IMR-90 (cell line): ENCODE results near the gene B3GALT6.

Experiments
- BHLHE40 ChIP-seq: fragments of 150-350 bp; IDR thresholded peaks from 2 replicates; pipeline ENCODE4 v1.6.1; 2016; ENCODE audit warnings: mild to moderate bottlenecking, low read depth, low read length
- CEBPB ChIP-seq: IDR thresholded peaks from 2 replicates; pipeline ENCODE4 v1.6.1; 2012; ENCODE audit warnings: low read depth, low read length, improper control_type of control experiment
- CHD1 ChIP-seq: IDR thresholded peaks from 2 replicates; pipeline ENCODE4 v1.6.1; 2012; ENCODE audit warnings: low read depth, low read length, improper control_type of control experiment
- FOS ChIP-seq: fragments of 150-350 bp; IDR thresholded peaks from 2 replicates; pipeline ENCODE4 v1.6.1; 2016; ENCODE audit warnings: low read depth, low read length
- MAFK ChIP-seq: IDR thresholded peaks from 2 replicates; pipeline ENCODE4 v1.6.1; 2012; ENCODE audit warnings: low read depth, low read length, improper control_type of control experiment
- MAZ ChIP-seq: IDR thresholded peaks from 2 replicates; pipeline ENCODE4 v1.6.1; 2012; ENCODE audit warnings: low read depth, mild to moderate bottlenecking, low read length, improper control_type of control experiment, moderate library complexity, borderline replicate concordance
- MXI1 ChIP-seq: IDR thresholded peaks from 2 replicates; pipeline ENCODE4 v1.6.1; 2012; ENCODE audit warnings: low read depth, mild to moderate bottlenecking, low read length, moderate library complexity, borderline replicate concordance
- POLR2A ChIP-seq: IDR thresholded peaks from 2 replicates; pipeline ENCODE4 v1.6.1; 2012; ENCODE audit warnings: mild to moderate bottlenecking, low read depth, low read length
- RAD21 ChIP-seq: IDR thresholded peaks from 2 replicates; pipeline ENCODE4 v1.6.1; 2012; ENCODE audit warnings: low read length, improper control_type of control experiment
- RCOR1 ChIP-seq: IDR thresholded peaks from 2 replicates; pipeline ENCODE4 v1.6.1; 2012; ENCODE audit warnings: mild to moderate bottlenecking, low read length, improper control_type of control experiment; ENCODE audit not compliant: insufficient replicate concordance
- TF ChIP-seq, protein P1 (sequence below): conservative IDR thresholded peaks from 2 replicates; pipeline ENCODE4 v1.5.1; 2012; ENCODE audit warnings: mild to moderate bottlenecking, low read depth, low read length, improper control_type of control experiment
- TF ChIP-seq, protein P2 (sequence below): fragments of 150-350 bp; IDR thresholded peaks from 2 replicates; pipeline ENCODE4 v1.6.1; 2017; ENCODE audit warnings: mild to moderate bottlenecking, antibody characterized with exemption, low read length, low read depth
- TF ChIP-seq, protein P3 (sequence below): fragments of 150-350 bp; IDR thresholded peaks from 2 replicates; pipeline ENCODE4 v1.6.1; 2016; ENCODE audit warnings: low read depth, mild to moderate bottlenecking, low read length, moderate library complexity, borderline replicate concordance

DNA sequence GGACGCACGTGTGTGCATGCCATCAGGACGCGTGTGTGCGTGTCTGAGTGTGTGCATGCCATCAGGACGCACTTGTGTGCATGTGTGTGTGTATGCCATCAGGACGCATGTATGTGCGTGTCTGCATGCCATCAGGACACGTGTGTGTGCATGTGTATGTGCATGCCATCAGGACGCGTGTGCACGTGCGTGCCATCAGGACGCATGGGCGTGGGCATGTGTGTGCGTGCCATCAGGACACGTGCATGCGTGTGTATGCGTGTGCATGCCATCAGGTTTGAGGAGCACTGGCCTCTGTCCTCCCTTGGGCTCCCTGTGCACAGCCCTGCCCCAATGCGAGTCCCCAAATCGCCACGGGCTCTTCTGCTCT is 27.1 kb downstream of the B3GALT6 start:
- TF ChIP-seq, protein P1, sequence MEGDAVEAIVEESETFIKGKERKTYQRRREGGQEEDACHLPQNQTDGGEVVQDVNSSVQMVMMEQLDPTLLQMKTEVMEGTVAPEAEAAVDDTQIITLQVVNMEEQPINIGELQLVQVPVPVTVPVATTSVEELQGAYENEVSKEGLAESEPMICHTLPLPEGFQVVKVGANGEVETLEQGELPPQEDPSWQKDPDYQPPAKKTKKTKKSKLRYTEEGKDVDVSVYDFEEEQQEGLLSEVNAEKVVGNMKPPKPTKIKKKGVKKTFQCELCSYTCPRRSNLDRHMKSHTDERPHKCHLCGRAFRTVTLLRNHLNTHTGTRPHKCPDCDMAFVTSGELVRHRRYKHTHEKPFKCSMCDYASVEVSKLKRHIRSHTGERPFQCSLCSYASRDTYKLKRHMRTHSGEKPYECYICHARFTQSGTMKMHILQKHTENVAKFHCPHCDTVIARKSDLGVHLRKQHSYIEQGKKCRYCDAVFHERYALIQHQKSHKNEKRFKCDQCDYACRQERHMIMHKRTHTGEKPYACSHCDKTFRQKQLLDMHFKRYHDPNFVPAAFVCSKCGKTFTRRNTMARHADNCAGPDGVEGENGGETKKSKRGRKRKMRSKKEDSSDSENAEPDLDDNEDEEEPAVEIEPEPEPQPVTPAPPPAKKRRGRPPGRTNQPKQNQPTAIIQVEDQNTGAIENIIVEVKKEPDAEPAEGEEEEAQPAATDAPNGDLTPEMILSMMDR, result no peak
- no peak for TF ChIP-seq CEBPB
- TF ChIP-seq, protein P2, sequence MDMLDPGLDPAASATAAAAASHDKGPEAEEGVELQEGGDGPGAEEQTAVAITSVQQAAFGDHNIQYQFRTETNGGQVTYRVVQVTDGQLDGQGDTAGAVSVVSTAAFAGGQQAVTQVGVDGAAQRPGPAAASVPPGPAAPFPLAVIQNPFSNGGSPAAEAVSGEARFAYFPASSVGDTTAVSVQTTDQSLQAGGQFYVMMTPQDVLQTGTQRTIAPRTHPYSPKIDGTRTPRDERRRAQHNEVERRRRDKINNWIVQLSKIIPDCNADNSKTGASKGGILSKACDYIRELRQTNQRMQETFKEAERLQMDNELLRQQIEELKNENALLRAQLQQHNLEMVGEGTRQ, result no peak
- TF ChIP-seq RAD21, result no peak
- TF ChIP-seq MXI1, result no peak
- TF ChIP-seq MAZ, result no peak
- no peak for TF ChIP-seq POLR2A
- no peak for TF ChIP-seq MAFK
- TF ChIP-seq CHD1, result no peak
- no peak for TF ChIP-seq BHLHE40
- TF ChIP-seq, protein P3, sequence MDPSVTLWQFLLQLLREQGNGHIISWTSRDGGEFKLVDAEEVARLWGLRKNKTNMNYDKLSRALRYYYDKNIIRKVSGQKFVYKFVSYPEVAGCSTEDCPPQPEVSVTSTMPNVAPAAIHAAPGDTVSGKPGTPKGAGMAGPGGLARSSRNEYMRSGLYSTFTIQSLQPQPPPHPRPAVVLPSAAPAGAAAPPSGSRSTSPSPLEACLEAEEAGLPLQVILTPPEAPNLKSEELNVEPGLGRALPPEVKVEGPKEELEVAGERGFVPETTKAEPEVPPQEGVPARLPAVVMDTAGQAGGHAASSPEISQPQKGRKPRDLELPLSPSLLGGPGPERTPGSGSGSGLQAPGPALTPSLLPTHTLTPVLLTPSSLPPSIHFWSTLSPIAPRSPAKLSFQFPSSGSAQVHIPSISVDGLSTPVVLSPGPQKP, result no peak
- no peak for TF ChIP-seq RCOR1
- no peak for TF ChIP-seq FOS
